HG02884 (cell line): ENCODE measurements around the gene ZBTB20.

Source experiments
- ATAC-seq: cut with Tn5 transposase; IDR thresholded peaks from one replicate; pipeline ENCODE4 v1.9.1; 2021; ENCODE audit warnings: mild to moderate bottlenecking, moderate library complexity; ENCODE audit not compliant: unreplicated experiment

The ZBTB20 gene

DNA sequence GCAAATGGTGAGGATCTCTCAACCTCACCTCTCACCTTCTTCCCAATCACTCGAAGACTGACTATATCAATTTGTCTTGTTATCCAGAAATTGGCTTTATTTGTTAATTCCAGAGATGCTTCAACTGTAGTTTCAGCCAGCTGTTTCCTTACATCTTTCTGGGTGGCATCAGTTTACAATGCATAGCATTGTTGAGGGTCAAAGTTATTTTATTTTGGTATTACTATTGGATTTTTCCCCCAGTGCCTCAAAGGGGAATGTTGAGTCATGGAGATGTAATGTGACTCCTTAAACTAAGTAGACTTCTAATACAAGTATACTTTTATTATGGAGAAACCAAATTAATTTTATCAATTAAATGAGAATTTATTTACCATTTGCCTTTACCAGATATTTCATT lies 501.7 kb downstream of the ZBTB20 start:
- ATAC-seq = no peak

DNA sequence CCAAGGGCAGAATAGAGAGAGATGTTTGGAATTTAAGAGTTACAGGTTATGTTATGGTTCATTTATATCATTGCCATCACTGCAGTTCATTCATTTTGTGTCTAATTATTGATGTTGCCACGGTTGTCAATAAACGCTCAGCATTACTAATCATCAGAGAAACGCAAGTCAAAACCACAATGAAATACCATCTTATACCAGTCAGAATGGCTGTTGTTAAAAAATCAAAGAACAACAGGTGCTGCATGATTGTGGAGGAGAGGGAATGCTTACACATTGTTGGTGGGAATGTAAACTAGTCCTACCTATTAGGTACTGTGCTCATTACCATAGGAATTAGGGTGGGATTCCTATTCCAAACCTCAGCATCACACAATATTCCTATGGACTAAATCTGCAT lies 502.7 kb downstream of the ZBTB20 start:
- no peak for ATAC-seq

DNA sequence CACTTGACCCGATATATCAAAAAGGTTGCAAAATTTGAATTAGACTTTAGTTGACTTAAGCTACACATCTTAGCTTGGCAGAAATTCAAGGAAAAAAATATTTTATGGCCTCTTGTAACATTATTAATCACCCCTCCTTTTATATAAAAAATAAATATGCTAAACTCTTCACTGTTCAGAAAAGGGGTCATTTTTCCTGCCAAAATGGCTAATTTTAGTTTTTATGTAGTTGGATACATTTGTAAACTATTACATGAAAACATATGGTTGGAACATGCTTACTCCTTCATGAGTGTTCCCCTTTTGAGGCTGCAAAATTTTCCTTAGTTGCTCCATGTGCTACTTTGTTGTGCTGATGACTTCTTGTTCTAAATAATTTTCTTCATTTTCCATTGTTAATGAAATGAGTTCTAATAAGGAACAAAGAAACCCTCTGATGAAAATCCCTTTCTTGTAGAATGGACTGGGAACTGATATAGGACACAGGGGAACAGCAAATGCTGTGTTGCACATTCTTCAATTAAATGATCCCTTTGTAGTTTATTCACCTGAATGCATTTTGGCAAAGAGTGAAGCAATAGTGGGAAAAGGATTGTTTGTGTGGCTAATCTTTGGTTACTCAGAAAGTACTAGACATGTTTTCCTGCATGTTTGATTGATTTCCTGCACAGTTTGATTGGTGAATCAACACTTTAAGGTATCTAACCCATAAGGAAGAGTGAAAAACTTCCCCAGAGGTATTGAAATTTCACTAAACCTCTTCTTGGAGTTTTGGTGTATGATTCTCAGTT lies 503.9 kb downstream of the ZBTB20 start:
- ATAC-seq = no peak

DNA sequence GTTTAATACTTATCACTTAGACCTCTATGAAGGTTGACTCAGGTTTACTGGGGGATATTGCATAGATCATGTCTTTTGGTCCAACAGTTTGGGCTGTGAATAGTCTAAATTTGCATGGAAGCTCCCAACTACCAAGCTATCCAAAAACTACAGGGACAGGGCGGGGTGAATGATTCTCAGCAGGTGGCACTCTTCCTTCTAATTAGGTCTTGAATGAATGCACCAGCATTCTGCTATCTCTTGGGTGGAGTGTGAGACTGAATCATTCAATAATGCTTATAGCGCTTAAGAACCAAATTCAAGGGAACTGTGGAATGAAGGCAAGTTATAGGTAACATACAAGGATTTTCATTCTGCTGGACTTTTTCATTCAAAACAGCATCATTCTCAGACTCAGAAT lies 507.0 kb downstream of the ZBTB20 start:
- ATAC-seq = no peak

DNA sequence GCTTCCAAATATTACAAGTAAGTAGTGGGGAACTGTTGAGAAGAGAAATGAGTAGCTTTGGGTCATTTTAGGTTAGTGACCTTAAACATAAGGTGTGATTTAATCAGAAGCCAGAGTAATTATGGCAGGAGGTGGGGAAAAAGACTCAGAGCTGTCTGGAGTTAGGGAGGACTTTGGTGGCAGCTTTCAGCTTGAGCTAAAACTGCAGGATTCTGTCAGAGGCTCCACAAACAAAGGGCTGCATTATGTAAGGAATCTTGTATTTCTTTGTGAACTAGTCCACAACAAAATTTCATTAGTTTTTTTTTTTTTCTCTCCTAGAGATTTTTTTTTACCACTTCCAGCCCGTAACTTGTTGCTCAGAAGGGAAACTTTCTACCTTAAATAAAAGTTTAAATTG lies 507.9 kb downstream of the ZBTB20 start:
- no peak for ATAC-seq

DNA sequence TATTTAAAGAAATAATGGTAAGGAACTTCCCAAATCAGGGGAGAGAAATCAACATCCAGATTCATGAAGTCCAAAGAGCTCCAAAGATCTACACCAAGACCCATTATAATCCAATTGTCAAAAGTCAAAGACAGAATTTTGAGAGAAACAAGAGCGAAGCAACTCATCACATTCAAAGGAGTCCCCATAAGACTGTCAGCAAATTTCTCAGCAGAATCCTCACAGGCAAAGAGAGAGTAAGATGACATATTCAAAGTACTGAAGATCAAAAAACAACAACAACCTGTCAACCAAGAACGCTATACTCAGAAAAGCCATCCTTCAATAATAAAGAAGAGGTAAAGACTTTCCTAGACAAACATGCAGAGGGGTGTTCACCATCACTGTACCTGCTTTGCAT lies 511.2 kb downstream of the ZBTB20 start:
- no peak for ATAC-seq

DNA sequence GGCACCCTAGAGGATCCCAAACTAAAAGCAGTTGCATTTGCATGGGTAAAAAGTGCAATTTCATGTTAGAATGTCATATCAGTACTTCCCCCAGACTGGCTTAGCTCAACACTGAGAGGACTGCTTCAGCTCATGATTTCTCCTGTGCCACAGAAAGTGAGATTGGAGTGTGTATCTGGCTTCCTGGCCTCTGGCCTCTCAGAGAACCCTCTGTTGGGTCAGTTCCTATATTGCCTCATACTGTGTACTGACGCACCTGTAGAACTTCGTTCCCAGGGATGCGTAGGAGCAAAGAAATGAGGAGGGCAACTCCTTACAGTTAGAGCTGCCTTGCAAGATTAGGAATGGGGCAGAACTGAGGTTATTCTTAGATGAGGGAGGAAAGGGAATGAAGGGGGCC lies 512.5 kb downstream of the ZBTB20 start:
- ATAC-seq = no peak

DNA sequence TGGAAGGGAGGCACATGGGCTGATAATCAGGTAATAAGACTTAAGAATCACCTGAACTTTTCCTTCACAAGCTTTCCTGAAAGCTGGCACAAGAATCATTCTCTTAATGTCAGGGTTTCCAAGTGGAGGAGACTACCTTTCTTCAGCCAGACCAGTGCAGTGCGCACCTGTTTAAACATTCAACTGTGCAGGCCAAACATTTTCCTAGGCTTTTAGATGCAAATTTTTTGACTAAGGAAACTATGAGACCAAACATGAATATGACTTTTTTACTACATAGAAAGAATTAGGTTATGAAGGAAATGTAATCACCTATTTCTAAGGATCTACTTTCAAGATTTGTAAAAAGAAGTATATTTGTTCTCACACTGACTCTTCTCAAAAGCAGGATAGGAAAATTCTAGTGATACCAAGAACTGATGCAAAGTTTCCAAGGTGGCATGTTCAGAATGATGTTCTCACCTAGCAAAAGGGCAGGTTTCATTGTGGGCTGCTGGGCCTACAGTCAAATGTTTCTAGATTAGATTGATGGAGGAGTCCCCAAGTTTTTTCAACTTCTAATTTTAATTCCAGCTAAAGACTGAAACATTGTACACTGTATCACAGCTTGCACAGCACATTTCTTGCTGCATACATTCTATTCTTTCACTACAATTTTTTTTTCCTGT lies 514.2 kb downstream of the ZBTB20 start:
- no peak for ATAC-seq

DNA sequence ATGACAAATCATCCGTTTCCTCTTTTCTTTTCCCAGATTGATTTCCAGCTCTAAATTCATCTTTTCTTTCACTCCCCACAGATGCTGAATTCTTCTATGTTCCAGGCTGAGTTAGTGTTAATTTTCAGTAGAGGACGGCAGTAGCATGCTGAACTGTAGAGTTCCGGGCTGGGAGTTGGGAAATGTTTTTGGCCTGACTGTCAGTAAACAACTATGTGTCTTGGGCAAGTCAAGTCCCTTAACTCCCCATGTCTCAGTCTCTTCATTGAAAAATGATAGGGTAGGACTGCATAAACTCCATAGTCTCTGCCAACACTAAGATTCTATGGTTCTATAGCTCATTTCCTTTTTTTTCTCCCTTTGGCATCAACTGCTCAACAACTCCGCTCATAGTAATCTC lies 519.3 kb downstream of the ZBTB20 start:
- no peak for ATAC-seq

DNA sequence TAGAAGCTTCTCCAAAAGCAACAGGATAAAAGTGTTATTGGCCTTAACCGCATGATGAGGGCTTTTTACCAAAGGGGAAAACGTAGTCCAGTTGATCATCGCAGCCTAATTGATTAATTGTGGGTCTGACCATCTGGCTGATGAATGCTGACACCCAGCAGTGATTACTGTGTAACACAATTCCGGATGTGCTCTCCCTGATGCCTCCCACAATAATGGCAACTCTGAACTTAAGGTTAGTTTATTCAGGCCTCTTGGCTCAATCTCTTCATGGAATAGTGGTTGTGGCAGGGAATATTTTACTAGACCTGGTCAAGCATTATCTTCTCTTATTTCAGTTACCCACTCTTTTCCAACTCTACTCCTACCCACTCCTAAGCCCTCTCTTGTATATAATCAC lies 520.3 kb downstream of the ZBTB20 start:
- ATAC-seq = no peak

DNA sequence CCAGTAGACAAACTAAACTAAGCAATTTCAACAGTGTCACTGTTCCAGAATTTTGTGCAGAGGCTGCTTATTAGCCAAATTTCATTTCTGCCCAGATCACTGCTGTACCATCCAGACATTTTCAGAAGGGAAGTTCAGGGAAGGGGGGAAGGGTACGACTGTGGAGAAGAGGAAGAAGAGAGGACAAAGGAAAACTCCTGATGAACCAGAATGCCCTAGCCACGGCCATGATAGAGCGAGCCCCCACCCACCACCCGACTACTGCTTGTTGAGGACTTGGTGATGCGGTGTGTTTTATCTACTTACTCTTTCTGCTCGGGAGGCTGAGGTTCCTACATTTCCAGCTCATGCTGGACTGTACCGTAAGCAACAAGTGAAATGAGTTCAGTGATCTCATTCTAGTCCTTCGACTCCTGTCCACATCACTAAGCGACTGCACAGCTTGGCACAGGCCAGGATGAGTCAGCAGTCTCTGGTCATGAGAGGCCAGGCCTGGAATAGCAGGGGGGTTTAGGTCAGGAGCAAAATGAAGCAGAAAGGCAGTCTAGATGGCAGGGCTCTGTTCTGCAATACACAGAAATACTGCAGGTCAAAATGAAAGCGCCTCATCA lies 522.4 kb downstream of the ZBTB20 start:
- ATAC-seq = no peak

DNA sequence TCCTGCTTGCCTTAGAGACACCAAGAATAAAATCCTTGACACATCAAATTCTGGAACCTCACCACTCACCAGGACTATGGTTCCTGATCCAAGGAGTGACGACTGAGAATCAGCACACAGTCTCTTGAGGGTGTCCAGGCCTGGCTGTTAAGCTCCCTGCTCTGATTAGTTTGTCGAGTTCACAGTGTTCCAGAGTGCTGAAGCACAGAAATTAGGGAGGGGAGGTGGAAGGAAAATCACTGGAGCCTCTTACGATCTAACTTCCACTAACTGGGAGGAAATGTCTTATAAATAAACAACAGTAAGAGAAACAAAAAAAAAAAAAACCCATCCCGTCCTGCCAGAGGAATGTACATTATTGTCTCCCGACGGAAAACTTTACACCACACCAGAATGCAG lies 523.0 kb downstream of the ZBTB20 start:
- ATAC-seq = no peak

DNA sequence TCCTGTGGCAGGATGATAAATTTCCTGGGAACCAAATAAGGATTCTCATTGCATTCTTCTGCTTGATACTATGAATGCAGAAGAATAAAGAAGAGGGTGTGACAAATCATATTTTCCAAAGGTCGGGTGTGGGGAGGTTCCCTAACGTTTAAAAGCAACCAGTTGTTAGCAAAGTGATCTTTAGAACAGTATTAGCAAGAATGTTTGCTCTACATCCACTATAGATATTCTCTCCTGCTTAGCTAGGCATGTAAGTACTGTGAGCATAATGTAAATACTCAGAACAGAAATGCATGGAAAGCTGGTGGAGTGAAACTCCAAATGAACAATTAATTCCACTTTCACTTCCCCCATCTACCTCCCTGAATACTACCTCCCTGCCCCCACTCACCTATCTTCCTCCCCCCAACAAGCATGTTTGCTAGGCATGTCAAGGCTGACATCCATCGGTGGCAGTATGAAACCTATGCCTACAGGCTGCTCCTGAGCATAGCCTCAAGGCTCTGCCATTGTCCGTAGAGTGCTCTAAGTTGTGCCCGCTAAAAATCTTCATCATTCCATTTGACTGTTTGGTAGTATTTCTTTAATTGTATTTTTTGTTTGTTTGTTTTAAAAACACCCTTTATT lies 523.6 kb downstream of the ZBTB20 start:
- no peak for ATAC-seq

DNA sequence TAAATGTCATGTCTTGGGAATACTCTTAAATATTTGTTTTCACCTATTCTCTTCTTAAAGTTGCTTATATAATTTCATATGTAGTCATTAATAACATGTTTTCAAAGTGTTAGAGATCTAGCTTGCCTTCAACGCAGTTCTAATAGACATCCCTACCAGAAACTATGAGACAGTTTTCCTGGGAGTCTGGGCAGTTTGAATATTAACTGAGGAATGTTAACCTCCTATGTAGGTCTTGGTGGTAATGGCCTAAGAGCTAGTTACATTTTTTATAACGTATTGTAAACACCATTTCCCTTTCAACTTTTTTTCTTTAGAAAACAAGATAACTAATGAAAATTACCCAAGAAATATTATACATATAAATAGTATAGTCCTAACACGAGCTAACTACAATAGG lies 525.1 kb downstream of the ZBTB20 start:
- ATAC-seq = no peak

DNA sequence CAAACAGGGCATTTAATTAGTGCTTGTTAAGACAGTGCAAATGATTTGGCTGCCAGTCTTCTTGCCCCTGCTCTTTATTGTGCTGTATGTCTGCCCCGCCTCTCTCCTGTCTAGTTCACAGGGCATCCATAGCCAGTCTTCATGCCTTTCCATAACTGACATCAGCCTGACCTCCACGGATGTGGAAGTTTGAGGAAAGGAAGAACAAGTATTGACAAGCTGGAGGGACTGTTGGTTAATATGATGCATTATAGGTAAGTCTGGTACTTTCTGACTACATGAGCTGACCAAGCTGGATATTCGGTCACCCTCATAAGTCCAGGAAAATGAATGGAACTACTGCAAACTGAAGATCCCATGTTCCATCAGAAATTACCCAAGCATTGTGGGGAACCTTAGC lies 527.3 kb downstream of the ZBTB20 start:
- ATAC-seq = no peak

DNA sequence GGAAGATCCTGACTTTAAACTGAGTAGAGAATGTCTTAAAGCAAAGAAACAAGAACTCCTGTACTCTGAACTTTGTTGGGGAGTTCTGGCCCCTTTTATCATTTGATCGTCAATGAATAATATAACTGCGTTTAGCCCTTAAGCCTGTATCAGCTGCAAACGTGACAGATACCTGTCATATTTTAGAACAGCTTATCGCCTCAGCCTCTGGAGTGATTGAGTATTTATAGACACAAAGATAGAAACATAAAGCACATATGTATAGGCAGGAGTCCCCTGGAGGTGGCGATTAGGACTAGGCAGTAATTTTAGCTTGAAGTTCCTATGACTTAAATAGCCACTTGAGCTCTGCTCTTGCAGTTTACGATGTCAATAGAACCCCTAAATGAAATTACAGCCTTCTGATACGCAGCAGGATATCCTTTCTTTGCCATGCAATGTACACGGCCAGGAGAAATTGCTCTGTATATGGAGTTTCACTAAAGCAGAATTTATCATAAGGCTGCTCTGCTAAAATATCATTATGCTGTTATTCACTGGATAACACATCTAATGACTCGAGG lies 531.5 kb downstream of the ZBTB20 start:
- no peak for ATAC-seq

DNA sequence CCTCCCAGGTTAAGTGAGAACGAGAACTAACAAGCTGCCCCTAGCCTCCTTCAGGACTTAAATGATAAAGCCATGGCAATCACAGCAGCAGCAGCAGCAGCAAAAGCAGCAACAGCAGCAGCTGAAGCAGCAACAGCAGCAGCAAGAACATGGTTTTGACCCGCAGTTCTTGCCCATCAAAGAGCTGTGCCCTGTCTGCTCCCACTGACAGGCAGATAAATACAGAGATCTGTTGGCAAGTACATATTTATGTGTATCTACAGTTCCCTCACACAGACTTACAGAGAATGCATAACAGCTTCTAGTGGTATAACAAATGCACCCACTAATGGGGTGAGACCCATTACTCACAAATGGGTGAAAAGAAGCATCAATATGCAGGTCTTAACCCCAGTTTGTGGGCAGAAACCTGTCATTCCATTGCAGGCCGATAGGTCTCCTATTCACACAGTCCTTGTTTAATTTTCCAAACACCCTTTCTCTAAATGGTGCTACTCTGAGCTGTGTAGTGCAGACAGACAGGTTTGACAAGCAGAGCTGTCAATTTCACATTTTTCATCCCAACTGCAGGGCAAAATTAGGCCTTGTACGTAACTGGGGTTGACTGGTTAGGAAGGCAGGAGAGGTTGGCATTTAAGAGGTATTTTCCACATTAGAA lies 537.0 kb downstream of the ZBTB20 start:
- ATAC-seq = no peak

DNA sequence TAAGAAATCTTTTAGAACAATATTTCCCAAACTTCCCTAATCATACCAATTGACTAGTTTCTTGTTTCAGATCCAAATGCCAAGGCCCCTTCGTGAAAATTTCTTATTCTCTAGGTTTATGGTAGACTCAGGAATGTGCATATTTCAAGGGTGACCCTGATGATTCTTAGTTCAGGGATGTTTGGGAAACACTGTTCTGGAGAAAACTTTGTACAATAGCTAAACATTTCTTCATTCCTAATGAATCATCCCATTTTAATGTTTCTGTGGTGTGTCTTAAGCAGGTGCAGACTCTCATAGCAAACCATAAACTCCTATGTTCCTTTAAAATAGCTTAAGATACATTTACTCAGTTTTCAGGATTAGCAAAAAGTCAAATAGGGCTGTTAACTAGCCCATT lies 538.8 kb downstream of the ZBTB20 start:
- no peak for ATAC-seq

DNA sequence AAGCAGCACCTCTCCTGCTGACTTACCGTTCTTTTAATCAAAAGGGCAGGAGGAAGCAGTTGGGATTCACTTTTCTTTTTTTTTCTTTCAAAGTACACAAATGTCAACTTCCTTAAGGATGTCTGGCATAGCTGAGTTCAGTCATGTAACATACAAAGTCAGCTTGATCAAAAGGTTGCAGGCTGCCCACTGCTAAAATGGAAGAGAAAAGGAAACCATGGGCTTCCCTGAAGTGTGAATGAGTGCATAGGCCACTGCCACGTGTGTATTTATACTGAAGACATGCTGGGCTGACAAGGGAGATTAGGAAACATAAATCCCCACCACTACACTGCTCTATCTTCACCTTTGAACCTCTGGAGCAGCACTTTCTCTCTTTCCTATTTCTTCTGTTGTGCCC lies 540.8 kb downstream of the ZBTB20 start:
- no peak for ATAC-seq

DNA sequence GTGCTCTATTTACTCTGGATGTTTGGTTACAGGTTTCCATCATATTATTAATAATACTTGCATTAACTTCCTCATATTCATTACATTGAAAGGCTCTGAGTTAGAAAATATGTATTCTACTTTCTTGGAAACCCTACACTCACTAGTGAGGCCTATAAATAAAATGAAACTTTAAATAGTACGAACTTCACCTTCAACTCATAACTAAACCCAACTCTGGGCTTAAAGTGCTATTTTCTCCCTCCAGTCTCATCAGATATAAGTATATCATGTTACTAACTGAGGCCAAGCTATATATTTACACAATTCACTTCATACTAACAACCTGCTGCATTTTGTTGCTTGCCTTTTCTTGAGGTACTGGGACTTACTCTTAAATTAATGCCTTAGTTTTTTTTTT lies 546.5 kb downstream of the ZBTB20 start:
- no peak for ATAC-seq

DNA sequence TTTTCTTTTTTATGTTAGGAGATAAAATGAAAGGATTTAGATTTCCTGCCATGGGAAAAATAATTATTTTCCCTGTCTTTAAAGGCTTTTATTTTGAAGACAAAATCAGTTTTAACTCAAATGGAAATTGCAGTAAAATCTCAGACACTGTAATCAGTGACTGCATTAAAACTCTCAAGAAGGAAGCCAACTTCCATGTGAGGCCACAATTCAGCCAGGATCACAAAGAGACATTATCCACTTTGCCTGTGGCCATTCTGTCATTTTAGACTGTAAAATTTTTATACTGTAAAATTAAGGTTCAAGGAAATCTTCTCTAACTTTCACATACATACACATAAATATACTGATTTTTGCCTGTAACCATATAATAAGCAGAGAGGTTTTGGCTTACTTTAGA lies 549.2 kb downstream of the ZBTB20 start:
- ATAC-seq = no peak
